ENCODE results near the gene CTSE.

CTSE gene

GRCh38 chr1:205972491-205973168 lies 51.1 kb downstream of the CTSE start:
- no peak for TF ChIP-seq CTCF (IDR thresholded peaks at IDR 0.05; ENCODE audit: low read depth, low read length, missing control alignments)
- in situ Hi-C loops (cut with HindIII; ENCODE audit: low sequenced_read_pairs), result loop anchor here (10.0 kb wide), 1 partner anchor 48 kb away; no protein-coding TSS in a partner anchor
- no peak for DNase-seq (ENCODE audit: low read depth)
- no peak overlapping the region for H3K4me3 ChIP-seq (ENCODE audit: low read depth, low read length)

GRCh38 chr1:205972081-205972480 lies 51.6 kb downstream of the CTSE start:
- DNase-seq (ENCODE audit: low read depth), result no peak
- H3K4me3 ChIP-seq (ENCODE audit: low read depth, low read length), result no peak overlapping the region
- in situ Hi-C loops (cut with HindIII; ENCODE audit: low sequenced_read_pairs), result loop anchor here (10.0 kb wide), 1 partner anchor 47 kb away; no protein-coding TSS in a partner anchor
- no peak for TF ChIP-seq CTCF (IDR thresholded peaks at IDR 0.05; ENCODE audit: low read depth, low read length, missing control alignments)

GRCh38 chr1:205971082-205971481 lies 52.6 kb downstream of the CTSE start:
- no peak for DNase-seq (ENCODE audit: low read depth)
- no peak for TF ChIP-seq CTCF (IDR thresholded peaks at IDR 0.05; ENCODE audit: low read depth, low read length, missing control alignments)

DNA sequence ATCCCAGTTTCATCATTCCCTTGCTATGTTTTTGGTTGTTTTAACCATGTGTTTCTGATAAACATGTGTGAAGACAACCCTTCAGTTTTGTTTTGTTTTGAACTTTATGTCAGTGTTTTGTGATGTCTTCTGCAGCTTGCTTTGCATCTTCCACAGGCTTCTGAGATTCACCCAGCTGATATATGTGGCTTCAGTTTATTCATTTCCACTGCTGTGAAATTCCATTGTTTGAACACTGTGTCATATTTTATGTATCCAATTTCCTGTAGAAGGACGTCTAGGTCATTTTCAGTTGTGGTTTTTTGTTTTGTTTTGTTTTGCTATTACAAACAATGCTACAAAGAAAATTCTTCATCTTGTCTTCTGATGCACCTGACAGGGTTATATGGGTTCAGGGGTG lies 53.2 kb downstream of the CTSE start:
- TF ChIP-seq CTCF (IDR thresholded peaks at IDR 0.05; ENCODE audit: low read depth, low read length, missing control alignments), result no peak
- no peak overlapping the region for H3K4me3 ChIP-seq (ENCODE audit: low read depth, low read length)
- DNase-seq (ENCODE audit: low read depth), result no peak

More at GRCh38 chr1:205971082-205971481, 52.6 kb downstream of the CTSE start:
- no peak overlapping the region for H3K4me3 ChIP-seq (ENCODE audit: low read depth, low read length)
- in situ Hi-C loops (cut with HindIII; ENCODE audit: low sequenced_read_pairs), result loop anchor here (10.0 kb wide), 1 partner anchor 46 kb away; no protein-coding TSS in a partner anchor

DNA sequence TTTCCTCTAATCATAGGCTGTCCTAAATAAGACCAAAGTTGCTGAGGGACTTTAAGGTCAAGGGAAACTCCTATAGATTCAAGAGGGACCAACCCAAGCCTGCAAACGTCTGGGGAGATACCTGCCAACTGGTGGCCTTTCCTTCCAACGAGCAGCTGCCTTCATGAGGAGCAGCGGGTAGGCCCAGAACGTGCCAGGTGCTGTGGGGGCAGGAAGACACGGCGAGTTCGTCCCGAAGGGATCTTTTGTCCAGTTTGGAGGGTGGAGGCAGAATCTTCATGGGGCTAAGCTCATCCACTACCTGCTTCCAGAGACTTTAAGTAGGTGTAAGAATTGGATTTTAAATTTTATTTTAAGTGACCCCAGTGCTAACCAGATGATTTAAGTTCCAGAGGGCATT lies 54.5 kb downstream of the CTSE start:
- no peak for DNase-seq (ENCODE audit: low read depth)
- in situ Hi-C loops (cut with HindIII; ENCODE audit: low sequenced_read_pairs), result no loop called here
- no peak overlapping the region for H3K4me3 ChIP-seq (ENCODE audit: low read depth, low read length)
- TF ChIP-seq CTCF (IDR thresholded peaks at IDR 0.05; ENCODE audit: low read depth, low read length, missing control alignments), result no peak

More for the DNA sequence above, 53.2 kb downstream of the CTSE start:
- in situ Hi-C loops (cut with HindIII; ENCODE audit: low sequenced_read_pairs), result loop anchor here (10.0 kb wide), 1 partner anchor 46 kb away; no protein-coding TSS in a partner anchor

DNA sequence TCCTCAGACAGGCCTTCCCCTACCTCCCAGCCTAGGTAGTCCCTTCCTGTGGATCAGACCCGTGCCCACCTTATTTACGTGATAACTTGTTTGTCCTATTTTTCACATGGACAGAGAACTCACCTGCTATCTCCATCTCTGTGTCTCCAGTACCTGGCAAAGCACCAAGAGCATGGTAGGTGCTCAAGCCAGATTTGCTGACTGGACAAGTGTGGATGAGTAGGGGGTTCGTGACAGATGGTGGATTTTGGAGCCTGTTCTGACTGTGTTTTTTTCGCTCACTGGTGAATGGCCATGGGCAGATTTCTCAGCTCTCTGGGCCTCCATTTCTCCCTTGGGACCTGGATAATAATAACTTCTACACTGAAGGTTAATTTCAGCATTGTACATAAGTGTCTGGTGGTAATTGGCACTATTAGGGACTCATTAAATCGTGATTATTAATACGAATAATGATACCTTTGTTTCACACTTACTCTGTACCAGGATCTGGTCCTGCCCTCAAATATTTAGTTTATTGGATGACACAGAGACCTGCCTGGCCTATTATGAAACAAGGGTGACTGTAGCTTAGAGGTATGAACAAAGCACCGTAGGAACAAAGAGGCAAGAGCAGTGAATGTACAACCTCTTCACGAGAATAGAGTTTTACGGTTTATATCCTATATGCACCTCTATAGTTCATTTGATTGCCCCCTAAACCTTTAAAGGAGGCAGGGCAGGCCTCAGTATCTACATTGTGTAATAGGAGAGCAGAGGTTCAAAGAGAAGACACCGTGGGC lies 56.0 kb downstream of the CTSE start:
- H3K4me3 ChIP-seq (ENCODE audit: low read depth, low read length), result no peak overlapping the region
- in situ Hi-C loops (cut with HindIII; ENCODE audit: low sequenced_read_pairs), result no loop called here
- TF ChIP-seq CTCF (IDR thresholded peaks at IDR 0.05; ENCODE audit: low read depth, low read length, missing control alignments), result no peak
- no peak for DNase-seq (ENCODE audit: low read depth)

Data from astrocyte of the cerebellum (primary cell).